Stomach (tissue), 4 donors: Measurements from ENCODE around the gene MYCBPAP.
A peak's percentile ranks its signal among the peaks of the same experiment; 100 is the strongest.

Experiments used
- CTCF ChIP-seq, 7 experiments: fragments of 450-650 bp in 4 of 7; fragments of 200-600 bp in 3 of 7; sonication (generic) in 3 of 7; IDR thresholded peaks; one replicate each; pipeline ENCODE4 v1.5.1; 2016 to 2019; ENCODE audit warnings: antibody characterized with exemption in 7 of 7, control low read depth in 2 of 7, mild to moderate bottlenecking in 1 of 7
- EP300 ChIP-seq: sonication (generic); formaldehyde crosslinking; IDR thresholded peaks from one replicate; pipeline ENCODE4 v1.6.1; 2017; ENCODE audit warnings: antibody characterized with exemption
- POLR2A ChIP-seq, 4 donors: fragments of 450-650 bp; IDR thresholded peaks; one replicate each; pipeline ENCODE4 v1.6.1; 2016; ENCODE audit warnings: antibody characterized with exemption in 4 of 4, control low read depth in 2 of 4, mild to moderate bottlenecking in 1 of 4, moderate library complexity in 1 of 4
- POLR2AphosphoS5 ChIP-seq, 3 donors: sonication (generic); formaldehyde crosslinking; IDR thresholded peaks; one replicate each; pipeline ENCODE4 v1.6.1; 2016; ENCODE audit warnings: antibody characterized with exemption in 3 of 3

DNA sequence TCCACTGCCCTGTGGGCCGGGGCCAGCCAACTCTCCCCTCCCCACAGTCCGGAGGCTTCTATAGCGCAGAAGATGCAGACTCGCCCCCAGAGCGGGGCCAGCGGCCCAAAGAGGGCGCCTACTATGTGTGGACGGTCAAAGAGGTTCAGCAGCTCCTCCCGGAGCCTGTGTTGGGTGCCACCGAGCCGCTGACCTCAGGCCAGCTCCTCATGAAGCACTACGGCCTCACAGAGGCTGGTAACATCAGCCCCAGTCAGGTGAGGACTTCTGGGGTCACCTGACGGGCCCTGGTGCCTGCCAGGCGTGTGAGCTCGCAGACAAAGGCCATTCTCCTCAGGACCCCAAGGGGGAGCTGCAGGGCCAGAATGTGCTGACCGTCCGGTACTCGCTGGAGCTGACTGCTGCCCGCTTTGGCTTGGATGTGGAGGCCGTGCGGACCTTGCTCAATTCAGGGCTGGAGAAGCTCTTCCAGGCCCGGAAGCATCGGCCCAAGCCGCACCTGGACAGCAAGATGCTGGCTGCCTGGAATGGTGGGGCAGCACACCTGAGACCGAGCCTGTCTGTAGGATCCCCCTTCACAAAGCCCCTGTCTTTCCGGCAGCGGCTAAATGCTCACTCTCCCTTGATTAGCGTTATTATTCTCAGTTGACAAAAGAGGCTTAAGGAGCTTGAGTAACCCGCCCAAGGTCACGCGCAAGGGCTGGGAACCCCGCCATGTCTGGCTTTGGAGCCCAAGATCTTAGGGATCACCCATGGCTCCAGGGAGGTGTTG lies 42.6 kb downstream of the MYCBPAP start:
- no peak for TF ChIP-seq POLR2A (IDR thresholded peaks at IDR 0.05)
- TF ChIP-seq CTCF (IDR thresholded peaks at IDR 0.05) = peak in 5 of 7 experiments; percentile 66 to 84 (median 78)
- peak; percentile 19 to 81 (median 53) for TF ChIP-seq POLR2AphosphoS5 (IDR thresholded peaks at IDR 0.05)
- no peak for TF ChIP-seq EP300
